BLaER1 treated with 17β-estradiol and CSF1 and Interleukin-3, amounts not matched to agents 10 nM and 100 nM (cell line): Measurements from ENCODE around the gene VDAC2.

Experiments
- H3K27ac ChIP-seq, 11 experiments: shearing (Covaris generic); formaldehyde crosslinking; 2 replicates each; pipeline ENCODE4 v1.8.1; 2022
- H3K27me3 ChIP-seq, 11 experiments: shearing (Covaris generic); formaldehyde crosslinking; 2 replicates each; pipeline ENCODE4 v1.8.1; 2022
- H3K36me3 ChIP-seq, 11 experiments: shearing (Covaris generic); formaldehyde crosslinking; 2 replicates each; pipeline ENCODE4 v1.8.1; 2022
- H3K4me1 ChIP-seq, 10 experiments: shearing (Covaris generic); formaldehyde crosslinking; 2 replicates each; pipeline ENCODE4 v1.8.1; 2022
- H3K4me2 ChIP-seq, 11 experiments: shearing (Covaris generic); formaldehyde crosslinking; 2 replicates each; pipeline ENCODE4 v1.8.1; 2022
- H3K4me3 ChIP-seq, 10 experiments: shearing (Covaris generic); formaldehyde crosslinking; 2 replicates each; pipeline ENCODE4 v1.8.1; 2022
- H3K9ac ChIP-seq, 11 experiments: shearing (Covaris generic); formaldehyde crosslinking; 2 replicates each; pipeline ENCODE4 v1.8.1; 2022
- H3K9me3 ChIP-seq, 11 experiments: shearing (Covaris generic); formaldehyde crosslinking; replicated peaks in 1 of 11; 2 replicates each; pipeline ENCODE4 v1.8.1; 2022
- H4K20me1 ChIP-seq, 11 experiments: shearing (Covaris generic); formaldehyde crosslinking; 2 replicates each; pipeline ENCODE4 v1.8.1; 2022
- Cebpa-rat ChIP-seq, 11 experiments: shearing (Covaris generic); IDR thresholded peaks; 2 replicates each; pipeline ENCODE4 v1.8.1; 2022

Gene VDAC2, protein sequence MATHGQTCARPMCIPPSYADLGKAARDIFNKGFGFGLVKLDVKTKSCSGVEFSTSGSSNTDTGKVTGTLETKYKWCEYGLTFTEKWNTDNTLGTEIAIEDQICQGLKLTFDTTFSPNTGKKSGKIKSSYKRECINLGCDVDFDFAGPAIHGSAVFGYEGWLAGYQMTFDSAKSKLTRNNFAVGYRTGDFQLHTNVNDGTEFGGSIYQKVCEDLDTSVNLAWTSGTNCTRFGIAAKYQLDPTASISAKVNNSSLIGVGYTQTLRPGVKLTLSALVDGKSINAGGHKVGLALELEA

DNA sequence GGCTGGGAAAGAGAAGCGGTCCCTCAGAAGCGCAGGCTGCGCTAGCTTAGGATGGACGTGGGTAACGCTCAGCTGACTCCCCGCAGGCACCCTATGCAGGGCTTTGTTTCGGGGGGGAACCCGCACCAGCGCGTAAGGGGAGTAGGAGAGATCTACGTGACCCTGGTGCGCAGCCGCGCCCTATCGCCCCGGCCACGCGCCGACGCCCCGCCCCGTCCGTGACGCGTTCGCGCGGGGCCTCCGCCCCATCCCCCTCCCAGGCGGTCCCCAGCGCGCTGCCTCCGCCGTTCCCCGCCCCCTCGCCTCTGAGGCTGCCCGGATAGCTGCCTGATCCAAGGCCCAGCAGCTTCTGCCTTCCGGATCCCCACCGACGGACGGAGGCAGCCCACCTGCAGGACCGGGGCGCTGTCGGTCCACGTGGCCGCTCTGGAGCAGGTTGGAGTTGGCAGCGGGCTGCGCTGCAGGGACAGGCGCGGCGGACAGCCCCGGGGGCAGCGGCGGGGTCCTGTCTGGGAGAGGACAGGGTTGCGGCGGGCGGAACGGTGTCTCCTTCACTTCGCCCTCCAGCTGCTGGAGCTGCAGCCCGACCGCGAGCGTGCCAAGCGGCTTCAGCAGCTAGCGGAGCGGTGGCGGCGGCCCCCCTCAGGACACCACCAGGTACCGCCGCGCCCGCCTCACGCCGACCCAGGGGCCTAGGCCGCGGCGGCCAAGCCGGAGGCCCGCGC, at the start of gene VDAC2:
VDAC2 (plus strand) TSS at position 515 of the 725 bp plus-strand sequence. CDS start 363 bp downstream, outside the sequence.
- Histone ChIP-seq H3K27me3 (no peaks in the 10 kb centered on the region), H3K4me3 (peak within 1 kb of the TSS; percentile 81 to 99 (median 91)), H3K4me1 (peaks cover 20 to 42% (median 25%) of the 10 kb centered on the region in 10 experiments), H4K20me1 (peaks cover 37 to 47% (median 42%) of the 10 kb centered on the region in 11 experiments; a peak in 21 of 22 replicates), H3K9me3 (no peaks in the 10 kb centered on the region), H3K36me3 (peaks cover 35 to 39% (median 37%) of the 10 kb centered on the region in 11 experiments), H3K9ac (peak within 1 kb of the TSS; percentile 94 to 99 (median 98)), H3K27ac (peak within 1 kb of the TSS; percentile 96 to 99 (median 98)), H3K4me2 (peak within 1 kb of the TSS; percentile 82 to 98 (median 91))
- TF ChIP-seq Cebpa-rat (IDR thresholded peaks at IDR 0.05): no peak

DNA sequence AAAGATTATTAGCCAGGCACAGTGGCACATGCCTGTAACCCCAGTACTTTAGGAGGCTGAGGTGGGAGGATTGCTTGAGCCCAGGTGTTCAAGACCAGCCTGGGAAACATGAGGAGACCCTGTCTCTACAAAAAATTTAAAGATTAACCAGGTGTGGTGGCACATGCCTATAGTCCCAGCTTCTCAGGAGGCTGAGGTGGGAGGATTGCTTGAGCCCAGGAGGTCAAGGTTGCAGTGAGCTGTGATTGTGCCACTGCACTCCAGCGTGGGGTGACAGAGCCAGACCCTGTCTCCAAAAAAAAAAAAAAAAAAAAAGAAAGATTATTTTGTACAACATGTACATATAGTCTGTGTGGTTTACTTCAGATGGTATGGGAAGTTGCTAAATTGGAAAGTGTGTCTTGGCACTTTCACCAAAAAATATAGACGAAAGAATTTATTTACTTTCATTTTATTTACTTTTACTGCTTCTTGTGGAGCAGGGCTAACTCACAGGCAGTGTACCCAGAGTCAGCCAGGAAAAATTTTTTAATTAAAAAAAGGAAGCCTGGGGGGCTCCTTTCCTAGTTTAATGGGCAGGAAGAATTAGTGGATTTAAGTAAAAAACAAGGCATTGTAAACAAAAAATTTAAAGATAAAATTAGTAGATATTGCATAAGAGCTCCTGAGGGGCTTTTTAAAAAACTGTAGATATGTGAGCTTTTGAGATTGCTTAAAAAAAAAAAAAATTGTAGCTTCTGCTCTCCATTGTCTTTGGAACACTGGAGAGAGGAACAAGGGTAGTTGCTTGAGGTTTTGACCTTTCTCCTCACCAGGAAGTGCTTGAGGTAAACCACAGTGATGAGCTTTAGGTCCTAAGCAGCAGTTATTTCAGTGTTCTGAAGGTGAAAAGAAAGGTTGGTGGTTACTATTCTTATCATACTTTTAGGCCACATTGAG, 44.6 kb upstream of the VDAC2 start:
- Histone ChIP-seq H3K36me3 (peaks cover 55 to 98% (median 68%) of the 10 kb centered on the region in 11 experiments), H3K4me2 (peak overlapping the region; percentile 45 to 72 (median 61); a peak in 21 of 22 replicates), H3K9ac (peak overlapping the region in 2 of 11 experiments; percentile 8 to 34; a peak in 1 of 22 replicates), H3K4me3 (no peak overlapping the region), H3K27me3 (no peaks in the 10 kb centered on the region), H4K20me1 (peaks cover 16 to 100% (median 69%) of the 10 kb centered on the region in 11 experiments; a peak in 21 of 22 replicates), H3K27ac (peak overlapping the region in 1 of 11 experiments; percentile 20; a peak in 2 of 22 replicates), H3K4me1 (peaks cover 24 to 44% (median 35%) of the 10 kb centered on the region in 10 experiments), H3K9me3 (no peaks in the 10 kb centered on the region)
- TF ChIP-seq Cebpa-rat (IDR thresholded peaks at IDR 0.05): no peak

DNA sequence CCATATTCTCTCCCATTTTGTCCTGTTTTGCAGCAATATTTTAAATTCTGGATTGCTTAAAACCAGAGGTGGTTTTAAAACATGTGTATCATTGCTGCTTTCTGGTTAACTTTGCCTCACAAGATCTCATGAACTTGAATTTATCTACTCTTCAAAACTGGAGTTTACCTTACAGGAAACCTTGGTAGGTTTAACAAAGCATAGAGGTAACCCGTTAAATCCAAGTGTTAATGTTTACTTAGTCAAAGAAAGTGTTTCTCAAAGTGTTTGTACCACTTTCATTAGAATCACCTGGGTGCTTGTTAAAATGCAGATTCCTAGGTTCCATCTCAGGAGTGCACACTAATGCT, 44.0 kb upstream of the VDAC2 start:
- peaks cover 24 to 44% (median 33%) of the 10 kb centered on the region in 10 experiments for H3K4me1 ChIP-seq
- peak overlapping the region in 1 of 11 experiments; percentile 20; a peak in 1 of 22 replicates for H3K27ac ChIP-seq
- no peak overlapping the region for H3K4me3 ChIP-seq
- no peak overlapping the region for H3K9ac ChIP-seq
- no peak for TF ChIP-seq Cebpa-rat (IDR thresholded peaks at IDR 0.05)
- peaks cover 57 to 98% (median 71%) of the 10 kb centered on the region in 11 experiments for H3K36me3 ChIP-seq
- H3K4me2 ChIP-seq: peak overlapping the region; percentile 45 to 72 (median 61); a peak in 20 of 22 replicates
- no peaks in the 10 kb centered on the region for H3K27me3 ChIP-seq
- H3K9me3 ChIP-seq: no peaks in the 10 kb centered on the region
- peaks cover 16 to 99% (median 63%) of the 10 kb centered on the region in 11 experiments; a peak in 21 of 22 replicates for H4K20me1 ChIP-seq

DNA sequence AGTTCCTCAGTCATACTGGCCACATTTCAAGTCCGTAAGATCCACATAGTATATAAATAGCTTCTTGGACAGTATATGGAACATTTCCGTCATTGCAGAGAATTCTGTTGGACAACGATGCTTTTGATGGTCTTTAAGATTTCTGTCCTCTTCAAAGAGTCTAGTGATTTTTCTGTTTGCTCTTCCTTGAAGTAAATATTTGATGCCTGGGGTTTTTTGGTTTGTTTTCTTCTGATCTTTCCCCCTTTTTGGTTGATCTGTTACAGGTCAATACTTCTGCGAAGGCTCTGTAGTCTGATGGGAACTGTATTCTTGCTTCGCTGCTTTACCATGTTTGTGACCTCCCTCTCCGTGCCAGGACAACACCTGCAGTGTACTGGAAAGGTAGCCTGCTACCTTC, 42.3 kb upstream of the VDAC2 start:
- no peak for TF ChIP-seq Cebpa-rat (IDR thresholded peaks at IDR 0.05)
- peaks cover 16 to 99% (median 46%) of the 10 kb centered on the region in 11 experiments; a peak in 21 of 22 replicates for H4K20me1 ChIP-seq
- H3K4me2 ChIP-seq: no peak overlapping the region
- no peaks in the 10 kb centered on the region for H3K9me3 ChIP-seq
- H3K27me3 ChIP-seq: no peaks in the 10 kb centered on the region
- no peak overlapping the region for H3K4me3 ChIP-seq
- peaks cover 17 to 39% (median 32%) of the 10 kb centered on the region in 10 experiments for H3K4me1 ChIP-seq
- no peak overlapping the region for H3K27ac ChIP-seq
- peaks cover 69 to 100% (median 82%) of the 10 kb centered on the region in 11 experiments for H3K36me3 ChIP-seq
- no peak overlapping the region for H3K9ac ChIP-seq

DNA sequence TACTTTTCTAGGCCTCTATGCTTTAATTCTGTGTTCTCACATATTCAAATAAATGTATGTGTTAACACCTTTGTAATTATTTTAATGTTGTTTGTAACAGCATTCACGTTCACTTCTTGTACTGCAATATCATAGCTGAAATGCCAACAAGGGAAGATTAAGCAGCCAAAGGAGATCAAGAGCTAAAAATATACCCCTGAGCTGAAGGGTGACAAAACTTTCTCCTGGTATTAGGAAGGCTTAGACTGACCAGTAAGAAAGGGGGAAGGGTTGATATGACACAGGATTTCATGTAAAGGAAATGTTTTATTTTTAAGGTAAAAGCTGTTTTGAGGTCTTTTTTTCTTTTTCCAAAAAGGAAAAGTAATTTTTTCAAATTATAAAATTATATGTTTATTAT, 40.4 kb upstream of the VDAC2 start:
- no peak overlapping the region for H3K27ac ChIP-seq
- H3K9me3 ChIP-seq: no peaks in the 10 kb centered on the region
- peaks cover 71 to 99% (median 82%) of the 10 kb centered on the region in 11 experiments for H3K36me3 ChIP-seq
- H3K4me2 ChIP-seq: no peak overlapping the region
- no peaks in the 10 kb centered on the region for H3K27me3 ChIP-seq
- H3K4me1 ChIP-seq: peaks cover 13 to 21% (median 17%) of the 10 kb centered on the region in 10 experiments
- no peak overlapping the region for H3K9ac ChIP-seq
- TF ChIP-seq Cebpa-rat (IDR thresholded peaks at IDR 0.05): no peak
- H3K4me3 ChIP-seq: no peak overlapping the region
- H4K20me1 ChIP-seq: peaks cover 16 to 98% (median 28%) of the 10 kb centered on the region in 11 experiments; a peak in 21 of 22 replicates

DNA sequence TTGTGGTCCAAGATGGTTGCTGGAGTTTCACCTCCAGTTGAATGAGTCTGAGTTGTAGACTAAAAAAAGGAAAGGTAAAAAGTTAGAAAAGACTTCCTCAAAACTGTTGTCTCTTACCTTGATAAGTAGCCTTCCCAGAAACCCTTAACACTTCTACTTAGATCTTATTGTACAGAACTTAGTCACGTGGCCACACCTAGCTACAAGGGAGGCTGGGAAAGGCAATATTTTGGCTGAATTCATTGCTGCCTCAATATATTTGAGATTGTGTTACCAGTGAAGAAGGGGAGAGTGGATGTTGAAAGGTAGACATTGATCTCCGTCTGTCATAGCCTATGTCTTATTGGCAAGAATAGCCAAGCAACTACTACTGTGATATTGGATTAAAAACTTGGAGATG, 35.5 kb upstream of the VDAC2 start:
- no peak for TF ChIP-seq Cebpa-rat (IDR thresholded peaks at IDR 0.05)
- no peaks in the 10 kb centered on the region for H3K9me3 ChIP-seq
- H3K36me3 ChIP-seq: peaks cover 78 to 100% (median 91%) of the 10 kb centered on the region in 11 experiments
- H3K9ac ChIP-seq: no peak overlapping the region
- no peak overlapping the region for H3K4me3 ChIP-seq
- H3K27me3 ChIP-seq: no peaks in the 10 kb centered on the region
- H4K20me1 ChIP-seq: peaks cover 0 to 97% (median 0%) of the 10 kb centered on the region in 11 experiments; a peak in 12 of 22 replicates
- no peak overlapping the region for H3K4me2 ChIP-seq
- no peaks in the 10 kb centered on the region for H3K4me1 ChIP-seq
- no peak overlapping the region for H3K27ac ChIP-seq

DNA sequence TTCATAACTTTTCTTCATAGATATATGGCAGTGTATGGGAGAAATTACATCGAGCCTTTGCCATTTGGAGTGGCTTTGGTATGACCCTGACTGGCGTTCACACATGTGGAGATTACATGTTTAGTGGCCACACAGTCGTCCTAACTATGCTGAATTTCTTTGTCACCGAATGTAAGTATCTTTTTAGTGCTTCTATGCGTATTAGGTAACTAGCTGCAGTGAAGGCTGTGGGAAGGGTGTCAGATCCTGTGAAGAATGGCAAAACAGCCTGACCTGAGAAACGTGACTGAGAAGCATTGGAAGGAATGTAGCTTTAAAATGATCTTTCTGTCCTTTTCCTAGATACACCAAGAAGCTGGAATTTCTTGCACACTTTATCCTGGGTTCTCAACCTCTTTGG, 34.5 kb upstream of the VDAC2 start:
- no peaks in the 10 kb centered on the region for H3K4me1 ChIP-seq
- no peak overlapping the region for H3K4me3 ChIP-seq
- H4K20me1 ChIP-seq: peaks cover 0 to 97% (median 0%) of the 10 kb centered on the region in 11 experiments; a peak in 11 of 22 replicates
- no peak for TF ChIP-seq Cebpa-rat (IDR thresholded peaks at IDR 0.05)
- H3K27me3 ChIP-seq: no peaks in the 10 kb centered on the region
- H3K9ac ChIP-seq: no peak overlapping the region
- no peak overlapping the region for H3K4me2 ChIP-seq
- no peak overlapping the region for H3K27ac ChIP-seq
- no peaks in the 10 kb centered on the region for H3K9me3 ChIP-seq
- H3K36me3 ChIP-seq: peaks cover 73 to 100% (median 90%) of the 10 kb centered on the region in 11 experiments

DNA sequence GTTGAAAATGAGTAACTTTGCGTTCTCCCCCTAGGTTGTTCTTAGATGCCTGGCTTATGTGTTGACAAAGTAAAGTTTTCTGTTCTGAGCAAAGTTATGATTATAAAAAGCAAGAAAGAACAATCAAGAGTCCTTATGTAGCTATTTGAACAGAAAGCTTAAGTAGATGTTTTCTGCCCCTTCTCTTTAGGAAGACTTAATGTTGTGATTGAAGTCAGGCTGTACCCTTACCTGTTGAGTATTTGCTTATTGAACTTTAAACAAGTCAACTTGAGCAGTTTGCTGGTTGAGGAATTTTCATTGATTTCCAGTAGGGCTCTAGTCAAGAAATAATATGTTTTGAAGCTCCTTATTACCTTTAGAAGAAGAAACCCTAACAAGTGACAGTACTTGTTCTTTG, 33.9 kb upstream of the VDAC2 start:
- Histone ChIP-seq H3K9me3 (no peaks in the 10 kb centered on the region), H3K4me3 (no peak overlapping the region), H3K27ac (no peak overlapping the region), H3K4me2 (no peak overlapping the region), H3K36me3 (peaks cover 74 to 98% (median 90%) of the 10 kb centered on the region in 11 experiments), H4K20me1 (peaks cover 0 to 98% (median 0%) of the 10 kb centered on the region in 11 experiments; a peak in 11 of 22 replicates), H3K9ac (no peak overlapping the region), H3K27me3 (no peaks in the 10 kb centered on the region), H3K4me1 (no peaks in the 10 kb centered on the region)
- TF ChIP-seq Cebpa-rat (IDR thresholded peaks at IDR 0.05): no peak
